Skin of body (tissue), 2 donors: ENCODE results near the gene NGRN. TPM values are rescaled to one million over a fixed set of nuclear protein-coding genes. Genes with fewer than 3 reads are reported as not detected.
"Not testable (repeated sequence)": the region's sequence is repeated elsewhere in the genome, so short reads cannot be mapped to it uniquely, and the experiment has no call there.

Source experiments
- DNase-seq: peaks from one replicate; lab custom pipeline; 2025; lab: John Stamatoyannopoulos, UW
- total RNA-seq: library from RNA; depleted of rRNA; stranded (reverse); fragments of >200 nt; gene quantifications from one replicate; pipeline ENCODE4 v1.2.3, GENCODE V29; 2014

NGRN gene
- total RNA-seq, 1 donor from 2014 or later, result 51.8 TPM

DNA sequence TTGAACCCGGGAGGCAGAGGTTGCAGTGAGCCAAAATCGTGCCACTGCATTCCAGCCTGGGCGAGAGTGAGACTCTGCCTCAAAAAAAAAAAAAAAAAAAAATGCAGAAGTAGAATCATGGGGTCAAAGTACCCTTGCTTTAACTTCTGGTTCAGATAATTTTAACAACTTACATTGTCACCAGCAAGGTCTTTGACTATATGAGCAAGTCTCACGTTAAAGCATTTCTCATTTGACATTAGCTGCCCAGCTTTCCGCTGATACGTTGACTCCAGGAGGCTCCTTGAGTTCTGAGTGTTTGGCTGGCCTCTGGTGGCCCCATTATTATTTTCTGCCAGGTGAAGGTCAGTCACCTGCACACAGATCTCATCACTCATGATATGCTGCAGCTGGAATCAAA, 16.2 kb downstream of the NGRN start:
- not testable (repeated sequence) for DNase-seq

DNA sequence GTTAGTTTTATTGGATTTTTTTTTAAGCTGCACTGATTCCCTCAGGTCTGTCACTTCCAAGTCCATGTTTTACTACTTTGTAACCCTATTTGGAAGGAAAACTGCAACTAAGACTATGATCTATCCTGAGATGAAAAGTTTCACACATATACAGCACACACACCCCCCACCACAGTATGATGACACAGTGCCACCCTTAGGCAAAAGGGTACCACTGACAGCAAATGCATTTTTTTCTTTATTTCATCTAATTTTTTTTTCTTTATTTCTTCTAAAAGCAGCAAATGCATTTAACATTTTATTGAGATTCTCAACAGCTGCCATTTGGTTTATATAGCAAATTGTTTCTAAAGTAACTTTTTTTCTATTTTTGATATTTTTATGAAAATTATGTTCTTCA, 21.2 kb downstream of the NGRN start:
- peak; percentile 44 for DNase-seq

GRCh38 chr15:90287101-90287500, 21.6 kb downstream of the NGRN start:
- no peak for DNase-seq

DNA sequence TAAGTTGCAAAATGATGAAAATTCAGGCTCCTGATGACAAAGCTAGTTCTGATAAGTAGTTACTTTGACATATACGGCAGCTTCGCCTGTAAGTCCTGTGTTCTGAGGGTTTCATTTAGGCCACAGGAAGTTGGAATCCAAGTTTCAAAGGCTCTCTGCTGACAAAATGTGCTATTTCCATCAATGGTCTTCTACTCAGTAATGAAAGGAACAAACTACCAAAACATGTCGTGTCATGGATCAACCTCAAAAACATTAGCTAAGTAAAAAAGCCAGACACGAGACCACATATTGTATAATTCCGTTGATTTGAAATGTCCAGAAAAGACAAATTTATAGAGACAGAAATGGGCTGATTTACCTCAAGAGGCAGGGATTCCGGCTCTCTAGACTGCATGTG, 22.5 kb downstream of the NGRN start:
- no peak for DNase-seq

- DNase-seq, result no peak
Observed at GRCh38 chr15:90291679-90292356, 26.3 kb downstream of the NGRN start.

- DNase-seq, result not testable (repeated sequence)
Observed at GRCh38 chr15:90293040-90293810, 27.8 kb downstream of the NGRN start.

- DNase-seq, result no peak
Observed at GRCh38 chr15:90294159-90294558, 28.7 kb downstream of the NGRN start.

DNA sequence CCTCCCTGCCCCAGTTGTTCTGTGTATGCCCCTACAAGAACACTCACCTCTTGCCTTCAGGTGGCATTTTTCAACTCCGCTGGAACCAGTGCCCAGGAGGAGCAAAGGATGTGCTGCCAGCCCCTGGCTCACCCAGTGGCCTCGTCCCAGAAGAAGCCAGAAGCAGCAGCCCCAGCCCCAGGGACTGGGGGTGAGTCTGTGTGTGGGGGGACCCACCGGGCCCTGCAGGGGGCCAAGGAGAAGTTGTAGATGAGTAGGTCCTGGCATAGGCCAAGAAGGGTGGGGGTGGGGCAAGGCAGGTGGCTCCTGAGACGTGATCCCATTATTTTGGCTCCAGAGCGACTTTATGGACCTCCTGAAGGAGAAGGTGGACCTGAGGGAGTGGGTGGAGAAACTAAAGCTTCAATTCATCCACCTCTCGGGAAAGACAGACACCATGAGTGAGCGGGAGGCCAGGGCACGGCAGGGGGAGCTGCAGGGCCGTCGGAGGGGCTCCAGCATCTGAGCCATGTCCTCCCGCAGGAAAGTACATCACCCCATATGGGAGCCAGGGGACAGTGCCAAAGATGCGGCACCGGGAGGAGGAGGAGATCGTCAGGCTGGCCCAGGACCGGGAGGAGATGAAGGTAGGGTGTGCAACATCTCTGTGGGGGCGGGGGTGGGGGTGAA, 29.3 kb downstream of the NGRN start:
- no peak for DNase-seq

GRCh38 chr15:90295270-90295648, 29.8 kb downstream of the NGRN start:
- no peak for DNase-seq

GRCh38 chr15:90296316-90296884, 30.9 kb downstream of the NGRN start:
- DNase-seq, result not testable (repeated sequence)

- no peak for DNase-seq
Observed at GRCh38 chr15:90297021-90297420, 31.5 kb downstream of the NGRN start.

- DNase-seq, result no peak
Observed at GRCh38 chr15:90300541-90300940, 35.1 kb downstream of the NGRN start.

GRCh38 chr15:90300988-90301706, 35.7 kb downstream of the NGRN start:
- DNase-seq, result no peak

GRCh38 chr15:90301707-90302300, 36.3 kb downstream of the NGRN start:
- DNase-seq, result no peak

GRCh38 chr15:90305355-90305754, 39.9 kb downstream of the NGRN start:
- DNase-seq, result not testable (repeated sequence)

DNA sequence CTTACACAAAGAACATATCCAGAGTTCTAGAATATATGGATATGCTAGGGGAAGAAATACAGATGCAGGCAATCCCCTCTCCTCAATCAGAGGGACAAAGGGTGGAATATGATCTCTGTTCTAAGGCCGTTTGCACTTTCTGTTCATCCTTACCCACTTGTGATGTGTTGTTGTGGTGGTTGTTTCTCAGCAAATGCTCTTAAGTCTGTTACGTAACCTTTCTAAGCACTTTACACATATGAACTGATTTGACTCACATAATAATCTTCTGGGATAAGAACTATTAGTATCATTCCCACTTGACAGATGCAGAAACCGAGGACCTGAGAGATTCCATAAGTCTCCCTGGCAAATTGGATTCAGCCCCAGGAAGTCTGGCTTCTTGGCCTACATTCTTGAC, 40.5 kb downstream of the NGRN start:
- DNase-seq, result no peak

DNA sequence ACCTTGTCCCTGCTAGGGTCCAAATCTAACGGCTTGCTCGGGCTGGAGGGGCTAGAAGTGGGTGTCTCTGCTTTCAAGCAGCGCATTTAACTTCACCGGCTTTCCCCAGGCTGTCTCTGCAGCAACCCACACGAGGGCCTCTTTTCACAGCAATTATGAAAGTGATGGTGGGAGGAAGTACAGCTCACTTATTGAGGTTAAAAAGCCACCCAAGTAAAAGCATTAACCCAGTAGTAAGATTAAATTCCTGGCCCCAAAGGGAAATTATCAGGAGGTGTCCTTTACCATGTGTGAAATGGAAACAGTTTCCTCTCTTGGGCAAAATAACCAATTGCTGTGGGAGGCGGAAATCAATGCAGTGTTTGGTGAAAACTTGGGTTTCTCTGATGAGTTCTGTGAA, 41.1 kb downstream of the NGRN start:
- DNase-seq, result no peak

- DNase-seq, result no peak
Observed at GRCh38 chr15:90307661-90308060, 42.2 kb downstream of the NGRN start.

DNA sequence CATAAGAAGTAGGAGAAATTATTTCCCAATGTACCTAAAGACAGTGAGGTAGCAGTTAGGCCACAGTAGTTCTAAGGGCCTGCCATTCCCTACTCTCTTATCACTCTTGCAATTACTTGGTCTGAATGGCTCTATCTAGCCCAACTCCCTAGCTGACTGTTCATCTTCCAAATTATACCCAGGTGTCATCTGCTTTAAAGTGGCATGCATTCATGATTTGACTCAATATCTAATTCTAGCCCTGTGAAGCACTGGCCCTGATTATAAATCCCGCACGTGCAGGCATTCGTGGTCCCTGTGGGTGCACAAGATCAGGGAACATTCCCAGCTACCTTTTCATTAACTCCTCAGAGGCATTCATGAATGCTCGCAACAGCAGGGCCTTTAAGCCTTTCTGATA, 43.5 kb downstream of the NGRN start:
- DNase-seq, result no peak

- peak; percentile 35 for DNase-seq
Observed at GRCh38 chr15:90315278-90315982, 50.0 kb downstream of the NGRN start.
